Heart right ventricle (tissue), 16 donors: Measurements from ENCODE around the gene UBAC2. TPM values are rescaled to one million over a fixed set of nuclear protein-coding genes. Genes with fewer than 3 reads are reported as not detected.

Experiments used
- ATAC-seq, 8 donors: fragments of 200-7000 bp; cut with Tn5 transposase; one replicate each; pipeline ENCODE4 v1.9.1; 2020; ENCODE audit warnings: mild to moderate bottlenecking in 8 of 8, moderate library complexity in 8 of 8, moderate number of reproducible peaks in 1 of 8
- DNase-seq, 2 donors: peaks; one replicate each; pipeline ENCODE4 v3.0.0-alpha.2; 2020
- H3K27ac ChIP-seq, 10 donors: fragments of 200-600 bp; sonication (generic) in 2 of 10; one replicate each; pipeline versions ENCODE4 v1.5.0 to v1.8.0; 2020 to 2022; ENCODE audit warnings: mild to moderate bottlenecking in 3 of 10
- H3K27me3 ChIP-seq, 7 donors: fragments of 200-600 bp; one replicate each; pipeline ENCODE4 v1.8.0; 2021 to 2022; ENCODE audit warnings: mild to moderate bottlenecking in 2 of 7
- H3K36me3 ChIP-seq, 9 donors: fragments of 200-600 bp; sonication (generic) in 1 of 9; one replicate each; pipeline versions ENCODE4 v1.5.0 to v1.8.0; 2020 to 2022; ENCODE audit warnings: mild to moderate bottlenecking in 2 of 9
- H3K4me1 ChIP-seq, 9 donors: fragments of 200-600 bp; sonication (generic) in 1 of 9; one replicate each; pipeline versions ENCODE4 v1.5.0 to v1.8.0; 2020 to 2022; ENCODE audit warnings: mild to moderate bottlenecking in 4 of 9
- H3K4me3 ChIP-seq, 10 donors: fragments of 200-600 bp; sonication (generic) in 2 of 10; one replicate each; pipeline versions ENCODE4 v1.5.0 to v1.8.0; 2020 to 2022; ENCODE audit warnings: mild to moderate bottlenecking in 7 of 10, moderate library complexity in 2 of 10
- H3K9me3 ChIP-seq, 11 donors: fragments of 200-600 bp in 10 of 11; sonication (generic) in 2 of 11; one replicate each; pipeline versions ENCODE4 v1.5.0 to v1.8.0; 2013 to 2022; ENCODE audit warnings: mild to moderate bottlenecking in 2 of 11, control low read depth in 1 of 11, moderate library complexity in 1 of 11
- WGBS, 2 donors: extraction: QIAGEN DNeasy Blood & Tissue Kit; methylation state at CpG; one replicate each; pipeline ENCODE4 v1.1.7; 2013; ENCODE audit warnings: inconsistent platforms in 1 of 2; 5-methylcytosine and 5-hydroxymethylcytosine counted together
- intact Hi-C, 10 donors: fragments of 100-400 bp; cut with DNase I; formaldehyde crosslinking; loops; one replicate each; pipeline versions ENCODE4 v1.11.1 to v1.14.2; 2022
- polyA plus RNA-seq, 2 donors: library from polyadenylated mRNA; stranded (reverse); fragments of 200-250 nt; gene quantifications; one replicate each; pipeline ENCODE4 v1.2.3, GENCODE V29; 2013
- total RNA-seq, 10 donors: library from RNA; stranded (reverse); fragmentation: NEBNext Ultra II Directional in 3 of 10; extraction: Animal tissue kit (Norgen Biotek cat#: 25700) in 3 of 10; gene quantifications; one replicate each; pipeline versions ENCODE4 v1.2.1 to v1.2.4, GENCODE V29; 2021 to 2023
- TF ChIP-seq, protein P1 (sequence below), 9 donors: fragments of 200-600 bp; sonication (generic) in 2 of 9; IDR thresholded peaks; one replicate each; pipeline versions ENCODE4 v1.5.0 to v1.8.0; 2021 to 2022; ENCODE audit warnings: antibody characterized with exemption in 9 of 9, mild to moderate bottlenecking in 5 of 9, moderate library complexity in 1 of 9
- donor health status: Arrhythmogenic right ventricular cardiomyopathy.
- donor health status: ischemic (EF 13 %, LVEDD 7.1; RV severe dilation, severe dysfunction).
- donor health status: healthy with polysubstance abuse.
- donor health status: DM: no; HTN: yes; CAD: no.
- donor health status: DM: no; HTN: no; CAD: no.
- donor health status: ischemic (EF 25% LVEDD 6.9; RV normal size, moderate dysfunction).
- donor health status: ischemic (EF 25% LVEDD 5.7; RV mildly dilated, moderate dysfunction).
- donor health status: healthy.
- donor health status: DM: yes; HTN: yes; CAD: no.
- donor health status: Ischemic cardiomyopathy.
- donor health status: ischemic (EF 35%, LVEDD 5.7; RV mildly dilated, moderate dysfunction).
- donor health status: nonischemic (EF 11% LVEDD 7.7; RV severe dilation, severe dysfunction).
- donor health status: DM: yes; HTN: yes; CAD: no.
- donor health status: PGD.
- donor health status: ischemic (EF 29% LVEDD 5.4; RV normal size, mild dysfunction).
- donor health status: nonischemic (EF 23%, LVEDD 6.1; RV moderate dilation, normal function).

Gene UBAC2
- total and polyA plus RNA-seq, 12 donors = 31.8 to 60.4 (median 47.0) TPM

GRCh38 chr13:99432609-99433542 lies 232.2 kb downstream of the UBAC2 start:
- TF ChIP-seq, protein P1, sequence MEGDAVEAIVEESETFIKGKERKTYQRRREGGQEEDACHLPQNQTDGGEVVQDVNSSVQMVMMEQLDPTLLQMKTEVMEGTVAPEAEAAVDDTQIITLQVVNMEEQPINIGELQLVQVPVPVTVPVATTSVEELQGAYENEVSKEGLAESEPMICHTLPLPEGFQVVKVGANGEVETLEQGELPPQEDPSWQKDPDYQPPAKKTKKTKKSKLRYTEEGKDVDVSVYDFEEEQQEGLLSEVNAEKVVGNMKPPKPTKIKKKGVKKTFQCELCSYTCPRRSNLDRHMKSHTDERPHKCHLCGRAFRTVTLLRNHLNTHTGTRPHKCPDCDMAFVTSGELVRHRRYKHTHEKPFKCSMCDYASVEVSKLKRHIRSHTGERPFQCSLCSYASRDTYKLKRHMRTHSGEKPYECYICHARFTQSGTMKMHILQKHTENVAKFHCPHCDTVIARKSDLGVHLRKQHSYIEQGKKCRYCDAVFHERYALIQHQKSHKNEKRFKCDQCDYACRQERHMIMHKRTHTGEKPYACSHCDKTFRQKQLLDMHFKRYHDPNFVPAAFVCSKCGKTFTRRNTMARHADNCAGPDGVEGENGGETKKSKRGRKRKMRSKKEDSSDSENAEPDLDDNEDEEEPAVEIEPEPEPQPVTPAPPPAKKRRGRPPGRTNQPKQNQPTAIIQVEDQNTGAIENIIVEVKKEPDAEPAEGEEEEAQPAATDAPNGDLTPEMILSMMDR (IDR thresholded peaks at IDR 0.05) = no peak
- intact Hi-C loops = loop anchor here in 2 of 10 donors (5.0 to 10.0 kb wide), 2 partner anchors 46 to 158 kb away; no protein-coding TSS in a partner anchor
- ATAC-seq (peak; percentile 57 to 77 (median 68)), DNase-seq (peak; percentile 53 to 55)
- peak overlapping the region in 6 of 10 donors; percentile 4 to 83 (median 28) for H3K27ac ChIP-seq
- no peaks in the 10 kb centered on the region for H3K9me3 ChIP-seq
- WGBS, 2 donors = 26 to 43% methylated on average over 23 of the region's 23 CpGs
- no peaks in the 10 kb centered on the region for H3K27me3 ChIP-seq
- H3K4me1 ChIP-seq = peaks cover 0 to 34% (median 8%) of the 10 kb centered on the region in 9 donors
- H3K4me3 ChIP-seq = peak overlapping the region in 7 of 10 donors; percentile 10 to 40 (median 33)
- H3K36me3 ChIP-seq = no peaks in the 10 kb centered on the region

GRCh38 chr13:99433543-99434075 lies 233.0 kb downstream of the UBAC2 start:
- Histone ChIP-seq H3K27me3 (peaks cover 0 to 5% (median 0%) of the 10 kb centered on the region in 7 donors), H3K9me3 (no peaks in the 10 kb centered on the region), H3K4me1 (peaks cover 0 to 34% (median 8%) of the 10 kb centered on the region in 9 donors), H3K36me3 (no peaks in the 10 kb centered on the region), H3K4me3 (no peak overlapping the region), H3K27ac (peak overlapping the region in 1 of 10 donors; percentile 83)
- ATAC-seq (no peak), DNase-seq (no peak)
- TF ChIP-seq, protein P1 (IDR thresholded peaks at IDR 0.05) = no peak
- 97 to 98% methylated on average over 8 of the region's 8 CpGs for WGBS, 2 donors
- intact Hi-C loops = loop anchor here in 2 of 10 donors (5.0 to 10.0 kb wide), 2 partner anchors 46 to 159 kb away; no protein-coding TSS in a partner anchor

DNA sequence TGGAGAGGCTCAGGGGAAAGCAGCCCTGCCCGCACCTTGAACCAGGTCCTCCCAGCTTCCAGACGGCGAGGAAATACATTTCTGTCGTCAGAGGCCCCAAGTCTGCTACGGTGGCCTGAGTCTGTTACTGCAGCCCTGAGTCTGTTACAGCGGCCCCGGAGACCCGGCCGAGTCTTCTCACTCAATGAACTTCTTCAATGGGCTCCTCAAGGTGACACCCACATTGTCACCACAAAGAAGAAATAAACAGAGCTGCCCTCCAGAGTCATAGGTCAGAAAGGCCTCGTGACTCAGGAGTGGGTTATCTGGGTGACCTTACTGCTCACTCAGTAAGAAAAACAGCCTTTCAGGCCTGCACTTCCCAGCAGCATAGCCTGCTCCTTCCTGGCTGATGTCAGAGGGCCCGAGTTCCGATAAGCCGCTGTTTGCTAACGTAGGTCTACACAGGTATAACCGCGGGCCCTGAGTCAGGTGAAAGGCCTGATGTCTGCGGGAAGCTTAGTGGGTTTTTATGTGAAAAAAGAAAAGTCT lies 233.7 kb downstream of the UBAC2 start:
- DNase-seq (no peak), ATAC-seq (no peak)
- peaks cover 0 to 34% (median 8%) of the 10 kb centered on the region in 9 donors for H3K4me1 ChIP-seq
- H3K9me3 ChIP-seq = no peaks in the 10 kb centered on the region
- H3K27ac ChIP-seq = peak overlapping the region in 1 of 10 donors; percentile 83
- intact Hi-C loops = loop anchor here in 2 of 10 donors (5.0 to 10.0 kb wide), 2 partner anchors 47 to 160 kb away; no protein-coding TSS in a partner anchor
- peaks cover 0 to 12% (median 5%) of the 10 kb centered on the region in 7 donors for H3K27me3 ChIP-seq
- no peaks in the 10 kb centered on the region for H3K36me3 ChIP-seq
- no peak overlapping the region for H3K4me3 ChIP-seq
- 87 to 91% methylated on average over 17 of the region's 17 CpGs for WGBS, 2 donors
- TF ChIP-seq, protein P1 (IDR thresholded peaks at IDR 0.05) = no peak

DNA sequence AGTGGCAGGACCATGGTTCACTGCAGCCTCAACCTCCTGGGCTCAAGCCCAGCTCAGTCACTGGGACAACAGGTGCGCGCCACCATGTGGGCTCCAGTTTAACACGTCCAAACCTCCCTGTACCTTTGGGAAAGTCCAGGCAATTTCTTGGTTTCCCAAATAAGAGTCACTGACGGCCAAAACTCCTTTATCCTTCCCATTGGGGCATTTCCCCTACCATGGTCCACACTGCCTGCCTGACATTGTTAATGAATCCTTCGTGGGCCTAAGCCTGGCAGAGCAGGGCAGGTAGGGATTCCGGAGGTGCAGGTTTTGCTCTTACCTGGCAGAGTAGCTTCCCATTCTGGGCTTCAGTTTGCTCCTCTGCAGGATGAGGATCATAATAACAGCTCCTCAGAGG lies 234.5 kb downstream of the UBAC2 start:
- DNase-seq (no peak), ATAC-seq (no peak)
- TF ChIP-seq, protein P1 (IDR thresholded peaks at IDR 0.05) = no peak
- Histone ChIP-seq H3K4me1 (peaks cover 0 to 34% (median 8%) of the 10 kb centered on the region in 9 donors), H3K4me3 (no peak overlapping the region), H3K27me3 (peaks cover 0 to 19% (median 12%) of the 10 kb centered on the region in 7 donors), H3K9me3 (no peaks in the 10 kb centered on the region), H3K27ac (peak overlapping the region in 1 of 10 donors; percentile 41), H3K36me3 (no peaks in the 10 kb centered on the region)
- intact Hi-C loops = loop anchor here in 4 of 10 donors (5.0 to 10.0 kb wide), 4 partner anchors 160 to 258 kb away; no protein-coding TSS in a partner anchor
- WGBS, 2 donors = 81 to 97% methylated on average over 6 of the region's 6 CpGs
